Neural cell (in vitro differentiated cells): Measurements from ENCODE around the gene TIMM23. TPM values are rescaled to one million over a fixed set of nuclear protein-coding genes. Genes with fewer than 3 reads are reported as not detected.
A peak's percentile ranks its signal among the peaks of the same experiment; 100 is the strongest.
"Not testable (repeated sequence)": the region's sequence is repeated elsewhere in the genome, so short reads cannot be mapped to it uniquely, and the experiment has no call there.

Source experiments
- H2AFZ ChIP-seq: fragments of 200-600, 300-800 bp; sonication (generic), shearing (Covaris generic); 2 replicates; pipeline ENCODE4 v1.6.0; 2014; ENCODE audit warnings: low read depth, mild to moderate bottlenecking, antibody characterized with exemption, low read length, moderate library complexity
- H3F3A ChIP-seq: fragments of 200-600 bp; shearing (Covaris generic); 2 replicates; pipeline ENCODE4 v1.6.1; 2016; ENCODE audit warnings: mild to moderate bottlenecking, moderate library complexity, mixed read lengths, antibody characterized with exemption, low read length; ENCODE audit not compliant: insufficient read depth, poor library complexity, severe bottlenecking
- H3K27ac ChIP-seq: fragments of 200-600, 300-800 bp; sonication (generic), shearing (Covaris generic); 2 replicates; pipeline ENCODE4 v1.5.1; 2014; ENCODE audit warnings: mild to moderate bottlenecking, low read length, moderate library complexity
- H3K27me3 ChIP-seq: fragments of 300-800, 200-600 bp; sonication (generic), shearing (Covaris generic); 2 replicates; pipeline ENCODE4 v1.6.0; 2014; ENCODE audit warnings: mild to moderate bottlenecking, low read depth, low read length, moderate library complexity; ENCODE audit not compliant: insufficient read depth
- H3K36me3 ChIP-seq: fragments of 300-800, 200-600 bp; sonication (generic), shearing (Covaris generic); 2 replicates; pipeline ENCODE4 v1.5.1; 2014; ENCODE audit warnings: mild to moderate bottlenecking, antibody characterized with exemption, low read length, moderate library complexity; ENCODE audit not compliant: insufficient read depth
- H3K4me2 ChIP-seq: fragments of 300-800, 200-600 bp; sonication (generic), shearing (Covaris generic); 2 replicates; pipeline ENCODE4 v1.6.0; 2014; ENCODE audit warnings: mild to moderate bottlenecking, low read length
- H3K4me3 ChIP-seq: fragments of 300-800, 200-600 bp; sonication (generic), shearing (Covaris generic); 2 replicates; pipeline ENCODE4 v1.5.1; 2014; ENCODE audit warnings: mild to moderate bottlenecking, low read length, moderate library complexity
- H3K79me2 ChIP-seq: fragments of 200-600 bp; shearing (Covaris generic); replicated peaks from 2 replicates; pipeline ENCODE4 v1.6.0; 2014; ENCODE audit warnings: mild to moderate bottlenecking, low read length, moderate library complexity; ENCODE audit not compliant: insufficient read depth
- H3K9ac ChIP-seq: fragments of 300-800, 200-600 bp; sonication (generic), shearing (Covaris generic); 2 replicates; pipeline ENCODE4 v1.6.1; 2016; ENCODE audit warnings: mild to moderate bottlenecking, low read length, mixed read lengths
- H3K9me2 ChIP-seq: fragments of 200-600 bp; shearing (Covaris generic); 2 replicates; pipeline ENCODE4 v1.6.1; 2016; ENCODE audit warnings: mild to moderate bottlenecking, low read length, mixed read lengths; ENCODE audit not compliant: insufficient read depth
- H3K9me3 ChIP-seq: fragments of 200-600, 300-800 bp; sonication (generic), shearing (Covaris generic); 2 replicates; pipeline ENCODE4 v1.6.1; 2016; ENCODE audit warnings: mild to moderate bottlenecking, mixed run types, low read length, moderate library complexity, mixed read lengths
- H4K20me1 ChIP-seq: fragments of 200-600 bp; shearing (Covaris generic); 2 replicates; pipeline ENCODE4 v1.6.1; 2016; ENCODE audit warnings: mild to moderate bottlenecking, mixed run types; ENCODE audit not compliant: insufficient read depth
- EP300 ChIP-seq: fragments of 450-650 bp; conservative IDR thresholded peaks from 2 replicates; pipeline ENCODE4 v1.6.1; 2014; ENCODE audit warnings: antibody characterized with exemption, mild to moderate bottlenecking, moderate library complexity; ENCODE audit not compliant: poor library complexity, severe bottlenecking
- MXI1 ChIP-seq: fragments of 450-650 bp; conservative IDR thresholded peaks from 2 replicates; pipeline ENCODE4 v1.6.1; 2014; ENCODE audit warnings: antibody characterized with exemption, mild to moderate bottlenecking; ENCODE audit not compliant: poor library complexity, severe bottlenecking
- POLR2AphosphoS5 ChIP-seq: IDR thresholded peaks from 2 replicates; pipeline ENCODE4 v1.6.1; 2012
- TAF1 ChIP-seq: IDR thresholded peaks from 2 replicates; pipeline ENCODE4 v1.6.1; 2012; ENCODE audit warnings: low read depth
- polyA minus RNA-seq: library from RNA; depleted of rRNA, polyadenylated mRNA; stranded (reverse); fragments of >200 nt; gene quantifications from 2 replicates; pipeline ENCODE4 v1.2.3, GENCODE V29; 2014
- polyA plus RNA-seq: library from polyadenylated mRNA; depleted of rRNA; stranded (reverse); fragments of >200 nt; gene quantifications from 2 replicates; pipeline ENCODE4 v1.2.3, GENCODE V29; 2014
- TF ChIP-seq, protein P1 (sequence below): fragments of 450-650 bp; IDR thresholded peaks from 2 replicates; pipeline ENCODE4 v1.5.1; 2014; ENCODE audit warnings: antibody characterized with exemption, mild to moderate bottlenecking, moderate library complexity; ENCODE audit not compliant: poor library complexity, severe bottlenecking

The TIMM23 gene, protein sequence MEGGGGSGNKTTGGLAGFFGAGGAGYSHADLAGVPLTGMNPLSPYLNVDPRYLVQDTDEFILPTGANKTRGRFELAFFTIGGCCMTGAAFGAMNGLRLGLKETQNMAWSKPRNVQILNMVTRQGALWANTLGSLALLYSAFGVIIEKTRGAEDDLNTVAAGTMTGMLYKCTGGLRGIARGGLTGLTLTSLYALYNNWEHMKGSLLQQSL
- polyA plus RNA-seq, result 58.0 and 67.0 TPM in 2 replicates
- 50.6 and 61.7 TPM in 2 replicates for polyA minus RNA-seq

DNA sequence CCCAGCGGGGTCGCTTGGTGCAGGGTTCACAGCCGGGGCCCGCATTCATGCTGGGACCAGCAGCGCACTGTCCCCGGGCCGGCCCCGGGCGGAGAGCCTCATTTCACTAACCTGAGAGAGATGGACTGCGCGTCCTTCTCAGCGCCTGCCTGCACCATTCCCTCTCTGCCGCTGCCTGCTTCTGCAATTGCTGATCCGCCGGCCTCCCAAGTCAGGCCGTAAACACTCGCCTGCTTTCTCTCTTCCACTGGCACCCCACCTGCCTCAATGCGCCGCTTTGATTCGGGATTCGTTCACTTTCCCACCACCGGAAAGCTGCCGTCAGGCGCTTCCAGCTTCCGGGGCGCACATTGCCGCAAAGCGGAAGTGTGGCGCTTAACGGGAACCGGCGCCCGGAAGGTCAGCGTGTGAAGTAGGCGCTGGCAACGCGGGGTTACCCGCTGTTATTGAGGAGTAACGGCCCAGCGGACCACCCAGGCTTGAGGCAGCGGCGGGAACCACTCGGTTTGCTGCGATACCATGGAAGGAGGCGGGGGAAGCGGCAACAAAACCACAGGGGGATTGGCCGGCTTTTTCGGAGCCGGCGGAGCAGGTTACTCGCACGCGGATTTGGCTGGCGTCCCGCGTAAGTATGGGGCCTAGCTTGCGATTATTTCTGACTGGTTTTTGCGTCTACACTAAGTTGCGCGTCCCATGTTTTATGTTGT is at the start of gene TIMM23:
TSS of gene TIMM23 (plus strand) at position 384 of the 707 bp plus-strand sequence. CDS start at position 520, 136 bp downstream.
- not testable (repeated sequence) for H3K27me3 ChIP-seq, H3K36me3 ChIP-seq, H3K9me3 ChIP-seq, H4K20me1 ChIP-seq, H3F3A ChIP-seq, H3K9me2 ChIP-seq
- H3K27ac ChIP-seq, result peak within 1 kb of the TSS; percentile 59
- TF ChIP-seq TAF1 (peak; percentile 76), EP300 (peak; percentile 14), POLR2AphosphoS5 (peak; percentile 77), MXI1 (peak; percentile 98)
- TF ChIP-seq, protein P1, sequence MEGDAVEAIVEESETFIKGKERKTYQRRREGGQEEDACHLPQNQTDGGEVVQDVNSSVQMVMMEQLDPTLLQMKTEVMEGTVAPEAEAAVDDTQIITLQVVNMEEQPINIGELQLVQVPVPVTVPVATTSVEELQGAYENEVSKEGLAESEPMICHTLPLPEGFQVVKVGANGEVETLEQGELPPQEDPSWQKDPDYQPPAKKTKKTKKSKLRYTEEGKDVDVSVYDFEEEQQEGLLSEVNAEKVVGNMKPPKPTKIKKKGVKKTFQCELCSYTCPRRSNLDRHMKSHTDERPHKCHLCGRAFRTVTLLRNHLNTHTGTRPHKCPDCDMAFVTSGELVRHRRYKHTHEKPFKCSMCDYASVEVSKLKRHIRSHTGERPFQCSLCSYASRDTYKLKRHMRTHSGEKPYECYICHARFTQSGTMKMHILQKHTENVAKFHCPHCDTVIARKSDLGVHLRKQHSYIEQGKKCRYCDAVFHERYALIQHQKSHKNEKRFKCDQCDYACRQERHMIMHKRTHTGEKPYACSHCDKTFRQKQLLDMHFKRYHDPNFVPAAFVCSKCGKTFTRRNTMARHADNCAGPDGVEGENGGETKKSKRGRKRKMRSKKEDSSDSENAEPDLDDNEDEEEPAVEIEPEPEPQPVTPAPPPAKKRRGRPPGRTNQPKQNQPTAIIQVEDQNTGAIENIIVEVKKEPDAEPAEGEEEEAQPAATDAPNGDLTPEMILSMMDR, result peak; percentile 9
- peak within 1 kb of the TSS; percentile 68 for H3K4me3 ChIP-seq
- peaks cover 23% of the 10 kb centered on the region for H3K79me2 ChIP-seq
- H2AFZ ChIP-seq, result peak within 1 kb of the TSS; percentile 60
- peak within 1 kb of the TSS; percentile 30 for H3K4me2 ChIP-seq
- H3K9ac ChIP-seq, result peak within 1 kb of the TSS; percentile 66

DNA sequence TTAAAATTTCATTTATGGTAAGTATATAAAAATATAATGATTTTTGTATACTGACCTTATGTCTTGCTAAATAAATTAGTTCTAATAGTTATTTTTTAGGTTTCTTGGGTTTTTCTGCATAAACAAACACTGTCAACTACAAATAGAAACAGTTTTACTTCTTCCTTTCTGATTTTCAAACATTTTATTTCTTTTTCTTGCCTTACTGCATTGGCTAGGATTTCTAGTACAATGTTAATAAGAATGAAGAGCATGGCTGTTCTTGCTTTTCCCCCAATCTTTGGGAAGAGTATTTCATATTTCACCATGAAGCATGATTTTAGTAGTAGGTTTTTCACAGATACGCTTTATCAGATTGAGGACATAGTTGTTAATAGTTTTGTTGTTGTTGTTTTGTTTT is 45.5 kb upstream of the TIMM23 start:
- H3F3A ChIP-seq, H3K4me3 ChIP-seq, H3K36me3 ChIP-seq, H3K27me3 ChIP-seq, H3K27ac ChIP-seq, H3K4me2 ChIP-seq, H3K79me2 ChIP-seq, H4K20me1 ChIP-seq, H3K9me2 ChIP-seq, H3K9me3 ChIP-seq, H3K9ac ChIP-seq, H2AFZ ChIP-seq: not testable (repeated sequence)

DNA sequence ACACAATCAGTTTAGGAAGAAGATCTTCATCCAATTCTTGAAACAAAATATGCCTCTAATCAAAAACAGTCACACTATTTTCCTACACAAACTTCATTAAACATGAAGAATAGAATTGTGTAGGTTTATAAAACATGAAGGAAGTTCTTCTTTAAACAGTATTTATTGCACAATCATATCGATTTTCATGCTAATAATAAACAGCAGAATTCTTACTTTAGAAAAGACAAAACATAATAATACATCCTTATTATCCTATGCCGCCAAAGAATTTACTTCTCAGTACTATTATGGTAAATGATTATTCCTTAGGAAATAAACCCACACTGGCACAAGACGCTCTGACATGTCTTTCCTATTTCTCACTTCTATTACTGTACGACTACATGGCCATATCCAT is 41.0 kb upstream of the TIMM23 start:
- H2AFZ ChIP-seq, H3K9ac ChIP-seq, H4K20me1 ChIP-seq, H3K4me2 ChIP-seq, H3K79me2 ChIP-seq, H3K9me2 ChIP-seq, H3K27me3 ChIP-seq, H3F3A ChIP-seq, H3K4me3 ChIP-seq, H3K27ac ChIP-seq, H3K9me3 ChIP-seq, H3K36me3 ChIP-seq: not testable (repeated sequence)

DNA sequence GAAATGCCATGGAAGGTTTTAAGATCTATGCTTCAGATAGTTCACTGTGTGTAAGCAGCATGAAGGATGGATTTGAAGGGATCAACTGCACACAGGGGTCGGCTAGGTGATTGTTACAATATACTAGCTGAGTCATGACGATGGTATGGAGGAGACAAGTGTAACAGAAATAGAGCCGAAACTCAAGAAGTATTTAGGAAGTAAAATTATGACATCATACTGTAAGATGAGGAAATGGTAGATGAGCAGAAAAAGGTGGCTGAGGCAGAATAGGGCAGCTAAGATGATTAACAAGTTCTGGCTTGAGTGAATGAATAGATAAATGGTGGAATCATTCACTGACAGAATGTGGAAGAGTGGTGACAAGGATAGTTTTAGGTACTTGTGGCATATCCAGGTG is 37.5 kb upstream of the TIMM23 start:
- not testable (repeated sequence) for H3K4me2 ChIP-seq, H3K4me3 ChIP-seq, H2AFZ ChIP-seq, H3K79me2 ChIP-seq, H4K20me1 ChIP-seq, H3K9me2 ChIP-seq, H3K27me3 ChIP-seq, H3K9ac ChIP-seq, H3K36me3 ChIP-seq, H3F3A ChIP-seq, H3K9me3 ChIP-seq, H3K27ac ChIP-seq

DNA sequence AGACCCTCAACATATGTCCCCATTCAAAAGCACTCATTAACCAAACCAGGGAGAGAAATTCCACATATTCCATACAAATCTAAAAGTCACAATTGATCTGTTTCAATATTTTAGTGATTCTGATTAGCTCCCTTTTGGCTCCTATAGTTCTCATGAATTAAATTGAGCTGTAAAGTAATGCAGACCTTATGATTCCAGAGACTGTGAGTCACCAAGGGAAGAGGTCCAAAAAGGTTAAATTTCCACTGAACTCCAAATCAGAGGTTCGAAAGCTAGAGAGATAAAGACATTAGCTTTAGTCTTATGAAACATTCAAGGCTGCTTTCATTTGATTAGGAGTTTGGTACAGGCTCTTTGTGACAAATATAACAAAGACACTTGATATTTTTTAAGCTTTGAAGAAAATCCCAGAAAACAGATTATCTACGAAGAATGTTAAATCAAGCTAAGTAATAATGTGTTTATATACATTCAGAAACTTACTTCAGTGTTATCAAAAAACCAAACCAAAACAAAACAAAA is 33.1 kb upstream of the TIMM23 start:
- H3K79me2 ChIP-seq, H3K9me2 ChIP-seq, H3K27me3 ChIP-seq, H3F3A ChIP-seq, H3K36me3 ChIP-seq, H3K9me3 ChIP-seq, H3K27ac ChIP-seq, H4K20me1 ChIP-seq, H3K4me2 ChIP-seq, H2AFZ ChIP-seq, H3K4me3 ChIP-seq, H3K9ac ChIP-seq: not testable (repeated sequence)

DNA sequence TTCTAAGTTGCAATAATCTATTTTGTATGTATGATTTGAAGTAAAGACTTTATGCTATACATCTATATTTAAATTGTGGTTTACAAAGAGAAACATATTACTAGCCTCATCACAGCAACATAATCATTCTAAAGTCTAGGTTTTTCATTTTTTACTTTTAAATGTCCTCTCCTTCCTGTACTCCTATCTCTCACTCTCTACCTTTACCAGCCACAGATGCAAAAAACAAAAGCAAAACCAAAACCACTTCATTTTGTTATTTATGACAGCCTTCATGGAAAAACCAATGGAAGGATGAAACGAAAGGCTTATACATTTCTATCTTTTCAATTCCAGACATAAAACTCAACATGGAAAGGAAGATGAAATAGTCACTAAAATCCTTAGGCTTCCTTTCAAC is 31.1 kb upstream of the TIMM23 start:
- not testable (repeated sequence) for H4K20me1 ChIP-seq, H3K27me3 ChIP-seq, H3K79me2 ChIP-seq, H3K9me2 ChIP-seq, H3K9me3 ChIP-seq, H3K4me2 ChIP-seq, H3K36me3 ChIP-seq, H3K9ac ChIP-seq, H3F3A ChIP-seq, H3K4me3 ChIP-seq, H3K27ac ChIP-seq, H2AFZ ChIP-seq
